ENCODE results near the gene PRPF6. TPM values are rescaled to one million over a fixed set of nuclear protein-coding genes. Genes with fewer than 3 reads are reported as not detected.

PRPF6 gene
- total and polyA plus RNA-seq, 2 donors (not counting 1 experiment from before 2014, with no cell fraction given), result 31.7 to 82.9 TPM

- ChIA-PET CTCF (interaction anchor here (1.0 kb wide), 1 partner anchor 11 kb away, joined by 3 read pairs; no protein-coding TSS in a partner anchor), POLR2A (no interaction called here)
- ATAC-seq (ENCODE audit: low read depth) (no peak), DNase-seq (no peak)
- no peaks in the 10 kb centered on the region for H4K20me1 ChIP-seq (ENCODE audit: control insufficient read depth, insufficient read depth, low read length, poor library complexity, severe bottlenecking)
- H3K4me3 ChIP-seq (ENCODE audit: control extremely low read depth in 1 of 5, extremely low read depth in 1 of 5, insufficient read depth in 1 of 5, low read depth in 2 of 5, low read length in 4 of 5), result no peak within 1 kb of the TSS
- Mint-ChIP-seq H3K27me3 (peaks cover 41% of the 10 kb centered on the region), H3K4me3 (peak within 1 kb of the TSS; percentile 55), H3K27ac (no peak within 1 kb of the TSS), H3K4me1 (peaks cover 8% of the 10 kb centered on the region), H3K9me3 (ENCODE audit: insufficient read depth) (no peaks in the 10 kb centered on the region)
- H3K27me3 ChIP-seq (replicated peaks in 1 of 4; ENCODE audit: control extremely low read depth in 1 of 4, control insufficient read depth in 3 of 4, insufficient read depth in 4 of 4, low read length in 3 of 4), result peaks cover 0 to 66% (median 28%) of the 10 kb centered on the region in 4 experiments
- WGBS (ENCODE audit: insufficient coverage), result 1% methylated on average over 85 of the region's 111 CpGs
- H3K4me1 ChIP-seq (ENCODE audit: control insufficient read depth in 2 of 2, insufficient read depth in 2 of 2, low read length in 2 of 2), result peaks cover 9 to 11% of the 10 kb centered on the region in 2 donors
- peaks cover 0 to 10% (median 0%) of the 10 kb centered on the region in 3 donors for H3K9me3 ChIP-seq (ENCODE audit: control extremely low read depth in 1 of 3, control insufficient read depth in 2 of 3, insufficient read depth in 1 of 3, low read length in 2 of 3)
- peak within 1 kb of the TSS; percentile 15 for H3K9ac ChIP-seq (ENCODE audit: low read length)
- intact Hi-C loops (cut with micrococcal nuclease), result no loop called here
- H3K79me2 ChIP-seq (ENCODE audit: control insufficient read depth, insufficient read depth, low read length), result no peaks in the 10 kb centered on the region
- peak within 1 kb of the TSS; percentile 58 for H3K4me2 ChIP-seq (replicated peaks; ENCODE audit: low read depth, low read length, poor library complexity, severe bottlenecking)
- no peak within 1 kb of the TSS for H2AFZ ChIP-seq (ENCODE audit: insufficient read depth, low read depth, low read length, poor library complexity, severe bottlenecking)
- H3K36me3 ChIP-seq (replicated peaks in 1 of 2; ENCODE audit: control extremely low read depth in 1 of 2, control insufficient read depth in 1 of 2, extremely low read depth in 1 of 2, insufficient read depth in 2 of 2, low read length in 1 of 2), result no peaks in the 10 kb centered on the region
- TF ChIP-seq, protein P1, sequence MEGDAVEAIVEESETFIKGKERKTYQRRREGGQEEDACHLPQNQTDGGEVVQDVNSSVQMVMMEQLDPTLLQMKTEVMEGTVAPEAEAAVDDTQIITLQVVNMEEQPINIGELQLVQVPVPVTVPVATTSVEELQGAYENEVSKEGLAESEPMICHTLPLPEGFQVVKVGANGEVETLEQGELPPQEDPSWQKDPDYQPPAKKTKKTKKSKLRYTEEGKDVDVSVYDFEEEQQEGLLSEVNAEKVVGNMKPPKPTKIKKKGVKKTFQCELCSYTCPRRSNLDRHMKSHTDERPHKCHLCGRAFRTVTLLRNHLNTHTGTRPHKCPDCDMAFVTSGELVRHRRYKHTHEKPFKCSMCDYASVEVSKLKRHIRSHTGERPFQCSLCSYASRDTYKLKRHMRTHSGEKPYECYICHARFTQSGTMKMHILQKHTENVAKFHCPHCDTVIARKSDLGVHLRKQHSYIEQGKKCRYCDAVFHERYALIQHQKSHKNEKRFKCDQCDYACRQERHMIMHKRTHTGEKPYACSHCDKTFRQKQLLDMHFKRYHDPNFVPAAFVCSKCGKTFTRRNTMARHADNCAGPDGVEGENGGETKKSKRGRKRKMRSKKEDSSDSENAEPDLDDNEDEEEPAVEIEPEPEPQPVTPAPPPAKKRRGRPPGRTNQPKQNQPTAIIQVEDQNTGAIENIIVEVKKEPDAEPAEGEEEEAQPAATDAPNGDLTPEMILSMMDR (IDR thresholded peaks at IDR 0.05), result no peak
- TF ChIP-seq EZH2 (IDR thresholded peaks at IDR 0.05; ENCODE audit: borderline replicate concordance, insufficient read depth, low read depth, low read length, poor library complexity, severe bottlenecking), result no peak
- H3K27ac ChIP-seq (ENCODE audit: low read length in 2 of 2), result no peak within 1 kb of the TSS
Measured at GRCh38 chr20:64049060-64049877, 68.3 kb downstream of the PRPF6 start, which contains the start of gene SOX18. Gene SOX18, minus strand, starts transcription at chr20:64049639. Its CDS starts 123 bp downstream, at chr20:64049516.

GRCh38 chr20:64049878-64050260 is 68.9 kb downstream of the PRPF6 start:
- H3K9ac ChIP-seq (ENCODE audit: low read length), result peak overlapping the region; percentile 15
- no peak overlapping the region for H2AFZ ChIP-seq (ENCODE audit: insufficient read depth, low read depth, low read length, poor library complexity, severe bottlenecking)
- DNase-seq (no peak), ATAC-seq (ENCODE audit: low read depth) (no peak)
- H3K4me1 Mint-ChIP-seq, result peaks cover 10% of the 10 kb centered on the region
- H3K27me3 ChIP-seq (replicated peaks in 1 of 4; ENCODE audit: control extremely low read depth in 1 of 4, control insufficient read depth in 3 of 4, insufficient read depth in 4 of 4, low read length in 3 of 4), result peaks cover 0 to 70% (median 29%) of the 10 kb centered on the region in 4 experiments
- no peak overlapping the region for H3K27ac Mint-ChIP-seq
- 7% methylated on average over 11 of the region's 16 CpGs for WGBS (ENCODE audit: insufficient coverage)
- peak overlapping the region; percentile 58 for H3K4me2 ChIP-seq (replicated peaks; ENCODE audit: low read depth, low read length, poor library complexity, severe bottlenecking)
- no peaks in the 10 kb centered on the region for H3K36me3 ChIP-seq (replicated peaks in 1 of 2; ENCODE audit: control extremely low read depth in 1 of 2, control insufficient read depth in 1 of 2, extremely low read depth in 1 of 2, insufficient read depth in 2 of 2, low read length in 1 of 2)
- H3K9me3 ChIP-seq (ENCODE audit: control extremely low read depth in 1 of 3, control insufficient read depth in 2 of 3, insufficient read depth in 1 of 3, low read length in 2 of 3), result peaks cover 0 to 10% (median 0%) of the 10 kb centered on the region in 3 donors
- no peaks in the 10 kb centered on the region for H3K9me3 Mint-ChIP-seq (ENCODE audit: insufficient read depth)
- POLR2A ChIA-PET, result no interaction called here
- H3K27ac ChIP-seq (ENCODE audit: low read length in 2 of 2), result no peak overlapping the region
- H3K27me3 Mint-ChIP-seq, result peaks cover 41% of the 10 kb centered on the region
- CTCF ChIA-PET, result interaction anchor here (0.6 to 1.5 kb wide), 2 partner anchors 10 to 89 kb away, joined by 3 read pairs; no protein-coding TSS in a partner anchor
- TF ChIP-seq EZH2 (IDR thresholded peaks at IDR 0.05; ENCODE audit: borderline replicate concordance, insufficient read depth, low read depth, low read length, poor library complexity, severe bottlenecking), result no peak
- TF ChIP-seq, protein P1 (IDR thresholded peaks at IDR 0.05), result no peak
- H3K4me3 ChIP-seq (ENCODE audit: control extremely low read depth in 1 of 5, extremely low read depth in 1 of 5, insufficient read depth in 1 of 5, low read depth in 2 of 5, low read length in 4 of 5), result no peak overlapping the region
- H3K4me1 ChIP-seq (ENCODE audit: control insufficient read depth in 2 of 2, insufficient read depth in 2 of 2, low read length in 2 of 2), result peaks cover 9 to 11% of the 10 kb centered on the region in 2 donors
- peak overlapping the region; percentile 55 for H3K4me3 Mint-ChIP-seq
- H3K79me2 ChIP-seq (ENCODE audit: control insufficient read depth, insufficient read depth, low read length), result no peaks in the 10 kb centered on the region
- H4K20me1 ChIP-seq (ENCODE audit: control insufficient read depth, insufficient read depth, low read length, poor library complexity, severe bottlenecking), result no peaks in the 10 kb centered on the region
- intact Hi-C loops (cut with micrococcal nuclease), result no loop called here
